Measurements from ENCODE around the gene PIBF1.
"Not testable (repeated sequence)": the region's sequence is repeated elsewhere in the genome, so short reads cannot be mapped to it uniquely, and the experiment has no call there.

PIBF1 gene

GRCh38 chr13:72931311-72931710, 149.4 kb downstream of the PIBF1 start:
- DNase-seq = no peak

GRCh38 chr13:72932250-72932649, 150.3 kb downstream of the PIBF1 start:
- no peak for DNase-seq

- DNase-seq = not testable (repeated sequence)
Observed at GRCh38 chr13:72946267-72946666, 164.3 kb downstream of the PIBF1 start.

GRCh38 chr13:72952529-72953141, 170.7 kb downstream of the PIBF1 start:
- DNase-seq = no peak

- DNase-seq = no peak
Observed at GRCh38 chr13:72953391-72953965, 171.5 kb downstream of the PIBF1 start.

- peak; percentile 36 for DNase-seq
Observed at GRCh38 chr13:72959643-72960042, 177.7 kb downstream of the PIBF1 start.

- no peak for DNase-seq
Observed at GRCh38 chr13:72960114-72960513, 178.2 kb downstream of the PIBF1 start.

GRCh38 chr13:72960541-72960940, 178.6 kb downstream of the PIBF1 start:
- no peak for DNase-seq

GRCh38 chr13:72963762-72964161, 181.8 kb downstream of the PIBF1 start:
- DNase-seq = peak; percentile 56

- DNase-seq = no peak
Observed at GRCh38 chr13:72970301-72970880, 188.5 kb downstream of the PIBF1 start.

- DNase-seq = no peak
Observed at GRCh38 chr13:72970956-72971355, 189.0 kb downstream of the PIBF1 start.

GRCh38 chr13:72973234-72973633, 191.3 kb downstream of the PIBF1 start:
- DNase-seq = no peak

- no peak for DNase-seq
Observed at GRCh38 chr13:72983085-72983768, 201.3 kb downstream of the PIBF1 start.

- no peak for DNase-seq
Observed at GRCh38 chr13:72985610-72986009, 203.7 kb downstream of the PIBF1 start.

GRCh38 chr13:72986197-72986596, 204.3 kb downstream of the PIBF1 start:
- no peak for DNase-seq

GRCh38 chr13:72990953-72991352, 209.0 kb downstream of the PIBF1 start:
- no peak for DNase-seq

GRCh38 chr13:72998012-72998411, 216.1 kb downstream of the PIBF1 start:
- no peak for DNase-seq

- DNase-seq = peak; percentile 80
Observed at GRCh38 chr13:73000027-73000674, 218.2 kb downstream of the PIBF1 start.

- no peak for DNase-seq
Observed at GRCh38 chr13:73001971-73002370, 220.0 kb downstream of the PIBF1 start.

GRCh38 chr13:73011751-73012150, 229.8 kb downstream of the PIBF1 start:
- no peak for DNase-seq

- no peak for DNase-seq
Observed at GRCh38 chr13:73015805-73016204, 233.9 kb downstream of the PIBF1 start.

GRCh38 chr13:73018336-73018735, 236.4 kb downstream of the PIBF1 start:
- DNase-seq = no peak

GRCh38 chr13:73025217-73026012, 243.5 kb downstream of the PIBF1 start:
- DNase-seq = no peak
